GM23338 (cell line): ENCODE data around the gene CCDC85B.

Source experiments
- CREB1 ChIP-seq: fragments of 250-450 bp; sonication (Bioruptor Pico); IDR thresholded peaks from 2 replicates; pipeline ENCODE4 v1.5.0; 2020; ENCODE audit warnings: low read depth, mild to moderate bottlenecking, moderate library complexity
- CTCF ChIP-seq, 2 experiments: fragments of 200-600 bp in 1 of 2; sonication (generic) in 1 of 2; conservative IDR thresholded peaks; 2 replicates each; pipeline versions ENCODE4 v1.5.1 to v1.6.1; 2016 to 2017; ENCODE audit warnings: antibody characterized with exemption in 2 of 2, low read depth in 2 of 2, mild to moderate bottlenecking in 2 of 2, moderate library complexity in 1 of 2
- ETS1 ChIP-seq: IDR thresholded peaks from 2 replicates; pipeline ENCODE4 v1.6.1; 2016; ENCODE audit warnings: antibody characterized with exemption
- EZH2 ChIP-seq: fragments of 200-600 bp; sonication (generic); IDR thresholded peaks from one replicate; pipeline ENCODE4 v1.8.0; 2017; ENCODE audit warnings: antibody characterized with exemption, mild to moderate bottlenecking, low read depth; ENCODE audit not compliant: unreplicated experiment
- EZH2phosphoT487 ChIP-seq: fragments of 200-600 bp; sonication (generic); IDR thresholded peaks from one replicate; pipeline ENCODE4 v1.8.1; 2018; ENCODE audit warnings: antibody characterized with exemption; ENCODE audit not compliant: unreplicated experiment
- JUNB ChIP-seq: IDR thresholded peaks from one replicate; pipeline ENCODE4 v1.6.1; 2016; ENCODE audit warnings: antibody characterized with exemption; ENCODE audit not compliant: unreplicated experiment
- NANOG ChIP-seq: IDR thresholded peaks from 2 replicates; pipeline ENCODE4 v1.6.1; 2016; ENCODE audit warnings: antibody characterized with exemption, borderline replicate concordance
- POLR2AphosphoS5 ChIP-seq: IDR thresholded peaks from 2 replicates; pipeline ENCODE4 v1.6.1; 2016; ENCODE audit warnings: antibody characterized with exemption, low read depth
- REST ChIP-seq: IDR thresholded peaks from one replicate; pipeline ENCODE4 v1.6.1; 2018; ENCODE audit warnings: antibody characterized with exemption; ENCODE audit not compliant: unreplicated experiment
- STAT1 ChIP-seq: IDR thresholded peaks from one replicate; pipeline ENCODE4 v1.6.1; 2016; ENCODE audit warnings: antibody characterized with exemption; ENCODE audit not compliant: unreplicated experiment
- ZNF114 ChIP-seq: fragments of 250-450 bp; sonication (Bioruptor Pico); IDR thresholded peaks from 2 replicates; pipeline ENCODE4 v1.5.0; 2020; ENCODE audit warnings: mild to moderate bottlenecking, moderate library complexity
- ZNF331 ChIP-seq: fragments of 250-450 bp; sonication (Bioruptor Pico); IDR thresholded peaks from 2 replicates; pipeline ENCODE4 v1.5.0; 2020; ENCODE audit warnings: low read depth, mild to moderate bottlenecking, moderate library complexity
- ZNF462 ChIP-seq: fragments of 250-450 bp; sonication (Bioruptor Pico); IDR thresholded peaks from 2 replicates; pipeline ENCODE4 v1.5.0; 2020; ENCODE audit warnings: mild to moderate bottlenecking, moderate library complexity

GRCh38 chr11:65849771-65850216 is 40.7 kb upstream of the CCDC85B start:
- TF ChIP-seq REST (no peak), CTCF (conservative IDR thresholded peaks at IDR 0.05; ENCODE audit: low read depth in 2 of 2) (no peak), POLR2AphosphoS5 (no peak), ZNF114 (CRISPR knock-in tag) (no peak), EZH2 (no peak), EZH2phosphoT487 (no peak), STAT1 (no peak), CREB1 (no peak), JUNB (no peak), NANOG (no peak), ETS1 (no peak), ZNF462 (CRISPR knock-in tag) (no peak), ZNF331 (CRISPR knock-in tag) (no peak)
